CD4-positive, alpha-beta T cell (primary cell): Measurements from ENCODE around the gene ADAM11. TPM values are rescaled to one million over a fixed set of nuclear protein-coding genes. Genes with fewer than 3 reads are reported as not detected.

ENCODE experiments used
- ATAC-seq: fragments of 200-7000 bp; cut with Tn5 transposase; one replicate; pipeline ENCODE4 v1.10.0; 2022; ENCODE audit warnings: mild to moderate bottlenecking; ENCODE audit not compliant: poor library complexity
- CTCF ChIA-PET: fragments of 350-600 bp; sonication (Branson Sonifier 250); formaldehyde crosslinking; loops from one replicate; lab custom pipeline; 2021; ENCODE audit warnings: antibody characterized with exemption, inconsistent platforms; lab: Charles Lee
- POLR2A ChIA-PET: fragments of 350-600 bp; sonication (Branson Sonifier 250); formaldehyde crosslinking; loops from one replicate; lab custom pipeline; 2021; ENCODE audit warnings: antibody characterized with exemption, inconsistent platforms; lab: Charles Lee
- DNase-seq, 14 experiments: peaks; one replicate each; pipeline ENCODE4 v3.0.0-alpha.2; 2013 to 2020; ENCODE audit warnings: mixed read lengths in 2 of 14
- H3K27ac ChIP-seq, 2 donors: one replicate each; pipeline versions ENCODE4 v1.5.1 to v1.7.0; 2013; ENCODE audit warnings: low read length in 2 of 2, low read depth in 1 of 2, mild to moderate bottlenecking in 1 of 2
- H3K27me3 ChIP-seq, 2 experiments: 1 replicate in 1 of 2; 2 replicates in 1 of 2; pipeline versions ENCODE4 v1.6.1 to v1.7.0; 2013; ENCODE audit warnings: low read length in 2 of 2, control low read depth in 1 of 2, mild to moderate bottlenecking in 1 of 2, moderate library complexity in 1 of 2; ENCODE audit not compliant: insufficient read depth in 2 of 2, control insufficient read depth in 1 of 2
- H3K36me3 ChIP-seq: one replicate; pipeline ENCODE4 v1.6.1; 2013; ENCODE audit warnings: low read length, control low read depth; ENCODE audit not compliant: insufficient read depth
- H3K4me1 ChIP-seq: one replicate; pipeline ENCODE4 v1.6.1; 2013; ENCODE audit warnings: low read length, control low read depth; ENCODE audit not compliant: insufficient read depth
- H3K4me3 ChIP-seq: one replicate; pipeline ENCODE4 v1.5.1; 2013; ENCODE audit warnings: mild to moderate bottlenecking, low read length, moderate library complexity
- H3K9me3 ChIP-seq, 2 experiments: 1 replicate in 1 of 2; 2 replicates in 1 of 2; pipeline versions ENCODE4 v1.6.1 to v1.7.0; 2013; ENCODE audit warnings: low read length in 2 of 2, mild to moderate bottlenecking in 2 of 2, control low read depth in 1 of 2, moderate library complexity in 1 of 2; ENCODE audit not compliant: control insufficient read depth in 1 of 2, insufficient read depth in 1 of 2
- H3K27ac Mint-ChIP-seq: one replicate; pipeline ENCODE4 v1.8.0; 2020; ENCODE audit warnings: mixed read lengths
- H3K27me3 Mint-ChIP-seq: one replicate; pipeline ENCODE4 v1.8.0; 2021; ENCODE audit warnings: mixed read lengths
- H3K36me3 Mint-ChIP-seq: one replicate; pipeline ENCODE4 v1.8.0; 2021; ENCODE audit warnings: low read depth, mixed read lengths
- H3K4me1 Mint-ChIP-seq: one replicate; pipeline ENCODE4 v1.8.0; 2021; ENCODE audit warnings: low read depth, mixed read lengths
- H3K4me3 Mint-ChIP-seq: one replicate; pipeline ENCODE4 v1.8.0; 2020; ENCODE audit warnings: mild to moderate bottlenecking, mixed read lengths
- H3K9me3 Mint-ChIP-seq: one replicate; pipeline ENCODE4 v1.8.0; 2020; ENCODE audit warnings: mixed read lengths
- CTCF ChIP-seq: fragments of 200-600 bp; IDR thresholded peaks from one replicate; pipeline ENCODE4 v1.8.0; 2022; ENCODE audit warnings: antibody characterized with exemption, mild to moderate bottlenecking
- intact Hi-C, 2 experiments: fragments of 100-400 bp; cut with DNase I in 1 of 2; cut with micrococcal nuclease in 1 of 2; formaldehyde crosslinking; loops; one replicate each; pipeline versions ENCODE4 v1.15.1 to v1.9.0; 2023 to 2025; cut with DNase I, micrococcal nuclease
- total RNA-seq, 174 experiments: library from RNA in 2 of 174; stranded (reverse) in 2 of 174; gene quantifications; one replicate each; pipeline ENCODE4 v1.2.3 and lab custom pipeline; 2021 to 2026

ADAM11 gene
- total RNA-seq, 2 experiments from 2014 or later = 0.16 to 0.47 TPM

- ChIA-PET POLR2A (interaction anchor here (0.6 to 1.7 kb wide), 7 partner anchors 10 to 285 kb away, joined by 4 to 9 read pairs (median 4); partner anchors contain the start of genes CCDC43, DBF4B, EFTUD2 and NMT1), CTCF (interaction anchor here (0.8 to 1.9 kb wide), 6 partner anchors 87 to 391 kb away, joined by 3 to 8 read pairs (median 3); no protein-coding TSS in a partner anchor)
- no peaks in the 10 kb centered on the region for H3K9me3 Mint-ChIP-seq
- H3K27ac ChIP-seq = no peak overlapping the region
- no peak for TF ChIP-seq CTCF
- H3K27ac Mint-ChIP-seq = peak overlapping the region; percentile 78
- ATAC-seq (peak; percentile 2), DNase-seq (peak in 1 of 14 experiments; percentile 93)
- H3K9me3 ChIP-seq = no peaks in the 10 kb centered on the region
- peaks cover 9% of the 10 kb centered on the region for H3K27me3 Mint-ChIP-seq
- H3K4me3 Mint-ChIP-seq = peak overlapping the region; percentile 91
- no peaks in the 10 kb centered on the region for H3K36me3 ChIP-seq
- no peaks in the 10 kb centered on the region for H3K36me3 Mint-ChIP-seq
- H3K27me3 ChIP-seq = peaks cover 0 to 9% of the 10 kb centered on the region in 2 experiments
- peak overlapping the region; percentile 74 for H3K4me3 ChIP-seq
- intact Hi-C loops = loop anchor here (1.0 to 5.0 kb wide), 8 partner anchors 89 to 421 kb away; partner anchors contain the start of genes C1QL1 (in 1 of the 2), EFTUD2 (in 1 of the 2), KIF18B (in 1 of the 2) and PLCD3 (in 1 of the 2)
- H3K4me1 ChIP-seq = peaks cover 35% of the 10 kb centered on the region
- peaks cover 17% of the 10 kb centered on the region for H3K4me1 Mint-ChIP-seq
Observed at GRCh38 chr17:44775838-44776621, 17.2 kb downstream of the ADAM11 start.

GRCh38 chr17:44776628-44777393, 18.0 kb downstream of the ADAM11 start:
- Histone ChIP-seq H3K27ac (no peak overlapping the region), H3K9me3 (no peaks in the 10 kb centered on the region), H3K36me3 (no peaks in the 10 kb centered on the region), H3K4me1 (peaks cover 35% of the 10 kb centered on the region), H3K4me3 (no peak overlapping the region), H3K27me3 (peaks cover 0 to 6% of the 10 kb centered on the region in 2 experiments)
- no peaks in the 10 kb centered on the region for H3K9me3 Mint-ChIP-seq
- DNase-seq = peak in 1 of 14 experiments; percentile 34
- peaks cover 17% of the 10 kb centered on the region for H3K4me1 Mint-ChIP-seq
- ChIA-PET POLR2A (interaction anchor here (0.9 kb wide), 1 partner anchor 123 kb away, joined by 3 read pairs; the partner anchor contains the start of gene EFTUD2), CTCF (no interaction called here)
- peaks cover 9% of the 10 kb centered on the region for H3K27me3 Mint-ChIP-seq
- TF ChIP-seq CTCF = no peak
- intact Hi-C loops = loop anchor here in 1 of 2 experiments (5.0 kb wide), 2 partner anchors 190 to 420 kb away; partner anchors contain the start of gene C1QL1
- no peaks in the 10 kb centered on the region for H3K36me3 Mint-ChIP-seq
- H3K27ac Mint-ChIP-seq = no peak overlapping the region
- H3K4me3 Mint-ChIP-seq = peak overlapping the region; percentile 91
- ATAC-seq = no peak
